ENCODE data around the gene ATP10D.
A peak's percentile ranks its signal among the peaks of the same experiment; 100 is the strongest.
"Not testable (repeated sequence)": the region's sequence is repeated elsewhere in the genome, so short reads cannot be mapped to it uniquely, and the experiment has no call there.

ATP10D gene

GRCh38 chr4:47551682-47552081 is 66.6 kb downstream of the ATP10D start:
- peak; percentile 16 for DNase-seq (ENCODE audit: low spot score)
- ChIA-PET CTCF (interaction anchor here (0.6 kb wide), 1 partner anchor 12 kb away, joined by 5 read pairs; no protein-coding TSS in a partner anchor), POLR2A (ENCODE audit: low non-redundant PET) (no interaction called here)
- H3K27ac ChIP-seq, result no peak overlapping the region
- no peak for TF ChIP-seq CTCF (conservative IDR thresholded peaks at IDR 0.05; ENCODE audit: low read depth)

- POLR2A ChIA-PET (ENCODE audit: low non-redundant PET), result no interaction called here
- TF ChIP-seq CTCF (conservative IDR thresholded peaks at IDR 0.05; ENCODE audit: low read depth), result no peak
- CTCF ChIA-PET, result no interaction called here
- no peak for DNase-seq (ENCODE audit: low spot score)
- H3K27ac ChIP-seq, result no peak overlapping the region
Measured at GRCh38 chr4:47553329-47554125, 68.5 kb downstream of the ATP10D start.

GRCh38 chr4:47555920-47556319 is 70.8 kb downstream of the ATP10D start:
- H3K27ac ChIP-seq; DNase-seq (ENCODE audit: low spot score); POLR2A ChIA-PET (ENCODE audit: low non-redundant PET): not testable (repeated sequence)
- CTCF ChIA-PET, result interaction anchor here (0.6 to 0.7 kb wide), 2 partner anchors 54 to 930 kb away, joined by 3 read pairs; no protein-coding TSS in a partner anchor

DNA sequence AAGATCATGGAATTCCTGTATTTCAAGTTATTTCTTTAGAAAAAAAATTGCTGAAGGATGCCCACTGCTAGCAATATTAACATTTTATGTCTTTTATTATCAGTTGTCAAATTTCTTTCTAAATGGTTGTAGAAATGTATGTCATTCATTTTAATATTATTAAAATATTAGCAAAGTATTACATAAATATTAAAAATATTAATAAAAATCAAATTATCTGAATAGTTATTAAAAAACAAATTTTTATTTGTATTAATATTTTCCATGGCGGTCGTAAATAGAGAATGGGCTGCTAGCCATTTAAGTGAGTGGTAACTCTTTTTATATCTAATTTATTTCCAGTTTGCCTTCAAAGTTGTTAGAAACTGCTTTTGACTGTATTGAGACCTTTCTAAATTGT is 72.2 kb downstream of the ATP10D start:
- DNase-seq (ENCODE audit: low spot score), result no peak
- no peak for TF ChIP-seq CTCF (conservative IDR thresholded peaks at IDR 0.05; ENCODE audit: low read depth)
- H3K27ac ChIP-seq, result no peak overlapping the region
- POLR2A ChIA-PET (ENCODE audit: low non-redundant PET), result no interaction called here
- CTCF ChIA-PET, result no interaction called here

- POLR2A ChIA-PET (ENCODE audit: low non-redundant PET), result no interaction called here
- DNase-seq (ENCODE audit: low spot score), result no peak
Measured at GRCh38 chr4:47560682-47561081, 75.6 kb downstream of the ATP10D start.

DNA sequence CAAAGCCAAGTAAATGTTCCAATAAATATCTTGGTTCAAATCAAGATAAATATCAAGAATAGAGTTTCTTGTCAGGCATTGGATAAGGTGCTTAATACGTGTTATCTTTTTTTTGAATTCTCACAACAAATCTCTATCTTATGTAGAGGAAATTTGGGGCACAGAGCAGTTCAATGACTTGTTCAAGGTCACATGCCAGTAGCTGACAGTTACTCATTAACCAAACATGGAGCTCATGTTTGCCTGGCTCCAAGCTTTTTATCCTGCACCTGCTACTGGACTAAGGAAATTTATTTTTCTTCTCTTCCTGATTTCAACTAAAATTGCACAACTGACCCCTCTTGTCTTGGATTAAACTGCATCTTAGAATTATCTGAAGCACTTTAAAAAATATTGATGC is 76.3 kb downstream of the ATP10D start:
- no peak for DNase-seq (ENCODE audit: low spot score)
- no peak for TF ChIP-seq CTCF (conservative IDR thresholded peaks at IDR 0.05; ENCODE audit: low read depth)
- ChIA-PET CTCF (interaction anchor here (0.5 kb wide), 1 partner anchor 79 kb away, joined by 5 read pairs; no protein-coding TSS in a partner anchor), POLR2A (ENCODE audit: low non-redundant PET) (no interaction called here)
- H3K27ac ChIP-seq, result no peak overlapping the region

More at GRCh38 chr4:47560682-47561081, 75.6 kb downstream of the ATP10D start:
- TF ChIP-seq CTCF (conservative IDR thresholded peaks at IDR 0.05; ENCODE audit: low read depth), result no peak
- H3K27ac ChIP-seq, result no peak overlapping the region
- CTCF ChIA-PET, result interaction anchor here (0.5 kb wide), 1 partner anchor 79 kb away, joined by 5 read pairs; no protein-coding TSS in a partner anchor

DNA sequence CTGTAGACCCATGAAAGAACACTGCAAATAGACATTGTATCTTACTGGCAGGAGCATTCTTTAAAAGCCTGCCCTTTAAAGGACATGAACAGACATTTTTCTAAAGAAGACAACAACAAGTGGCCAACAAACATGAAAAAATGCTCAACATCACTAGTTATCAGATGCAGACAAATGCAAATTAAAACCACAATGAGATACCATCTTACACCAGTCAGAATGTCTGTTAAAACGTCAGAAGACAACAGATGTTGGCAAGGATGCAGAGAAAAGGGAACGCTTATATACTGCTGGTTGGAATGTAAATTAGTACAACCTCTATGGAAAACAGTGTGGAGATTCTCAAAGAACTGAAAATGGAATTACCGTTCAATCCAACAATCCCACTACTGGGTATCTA is 77.2 kb downstream of the ATP10D start:
- CTCF ChIA-PET, result no interaction called here
- DNase-seq (ENCODE audit: low spot score), result no peak
- no peak overlapping the region for H3K27ac ChIP-seq
- TF ChIP-seq CTCF (conservative IDR thresholded peaks at IDR 0.05; ENCODE audit: low read depth), result no peak
- POLR2A ChIA-PET (ENCODE audit: low non-redundant PET), result no interaction called here
